HL-60 (cell line): Measurements from ENCODE around the gene AMER2.

Source experiments
- CTCF ChIP-seq: IDR thresholded peaks from one replicate; pipeline ENCODE4 v1.5.1; 2011; ENCODE audit warnings: low read length, control low read depth, inconsistent platforms; ENCODE audit not compliant: insufficient read depth
- GABPA ChIP-seq: IDR thresholded peaks from 2 replicates; pipeline ENCODE4 v1.6.1; 2012; ENCODE audit warnings: low read depth
- POLR2AphosphoS5 ChIP-seq: IDR thresholded peaks from 2 replicates; pipeline ENCODE4 v1.6.1; 2012; ENCODE audit warnings: low read depth
- REST ChIP-seq: IDR thresholded peaks from 2 replicates; pipeline ENCODE4 v1.6.1; 2012; ENCODE audit warnings: low read depth; ENCODE audit not compliant: insufficient replicate concordance

GRCh38 chr13:25171170-25171516 is 945 bp downstream of the AMER2 start:
- TF ChIP-seq CTCF (no peak), POLR2AphosphoS5 (no peak), REST (no peak), GABPA (no peak)
